Left ventricle myocardium inferior (tissue), 1 donor: ENCODE data around the gene TBC1D22A. TPM values are rescaled to one million over a fixed set of nuclear protein-coding genes. Genes with fewer than 3 reads are reported as not detected.

Experiments
- DNase-seq: peaks from one replicate; pipeline ENCODE4 v3.0.0-alpha.2; 2020
- H3K27ac ChIP-seq: fragments of 200-600 bp; replicated peaks from 2 replicates; pipeline ENCODE4 v1.8.0; 2021
- H3K27me3 ChIP-seq: fragments of 200-600 bp; 2 replicates; pipeline ENCODE4 v1.8.0; 2021; ENCODE audit warnings: low read depth
- H3K36me3 ChIP-seq: fragments of 200-600 bp; 2 replicates; pipeline ENCODE4 v1.8.0; 2021
- H3K4me1 ChIP-seq: fragments of 200-600 bp; 2 replicates; pipeline ENCODE4 v1.8.0; 2021
- H3K4me3 ChIP-seq: fragments of 200-600 bp; 2 replicates; pipeline ENCODE4 v1.8.0; 2021; ENCODE audit warnings: mild to moderate bottlenecking, moderate library complexity
- H3K9me3 ChIP-seq: fragments of 200-600 bp; replicated peaks from 2 replicates; pipeline ENCODE4 v1.8.0; 2021
- intact Hi-C: fragments of 100-400 bp; cut with micrococcal nuclease; formaldehyde crosslinking; loops from one replicate; pipeline ENCODE4 v1.11.0; 2022
- total RNA-seq: library from RNA; stranded (reverse); fragmentation: NEBNext Ultra II Directional; extraction: Animal tissue kit (Norgen Biotek cat#: 25700); gene quantifications from one replicate; pipeline ENCODE4 v1.2.1, GENCODE V29; 2021
- TF ChIP-seq, protein P1 (sequence below): fragments of 200-600 bp; IDR thresholded peaks from 2 replicates; pipeline ENCODE4 v1.8.0; 2021; ENCODE audit warnings: antibody characterized with exemption, mild to moderate bottlenecking, borderline replicate concordance
- donor health status: DM: no; HTN: yes; CAD: no; lungs with severe emphysema.

Gene TBC1D22A
- total RNA-seq, 1 donor from 2014 or later: 16.2 TPM

DNA sequence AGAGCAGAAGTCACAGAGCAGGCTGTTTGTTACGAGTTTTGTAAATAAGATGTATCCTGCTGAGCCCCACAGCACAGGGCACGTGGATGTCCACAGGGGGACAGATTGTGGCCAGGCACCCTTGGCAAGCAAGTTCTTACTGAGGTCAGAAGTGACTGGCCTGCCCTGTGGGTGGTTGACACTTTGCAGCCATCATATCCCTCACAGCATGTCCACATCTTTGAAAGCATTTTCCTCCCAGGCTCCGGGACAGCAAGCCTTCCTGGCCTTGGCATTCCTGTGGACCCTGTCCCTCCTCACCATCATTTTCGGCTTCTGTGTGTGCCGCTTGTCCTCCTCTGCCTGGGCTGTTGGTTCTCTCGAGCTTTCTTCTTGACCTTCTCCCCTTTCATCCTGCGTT is 189.5 kb downstream of the TBC1D22A start:
- no peak for DNase-seq
- no peaks in the 10 kb centered on the region for H3K4me1 ChIP-seq
- intact Hi-C loops: no loop called here
- TF ChIP-seq, protein P1, sequence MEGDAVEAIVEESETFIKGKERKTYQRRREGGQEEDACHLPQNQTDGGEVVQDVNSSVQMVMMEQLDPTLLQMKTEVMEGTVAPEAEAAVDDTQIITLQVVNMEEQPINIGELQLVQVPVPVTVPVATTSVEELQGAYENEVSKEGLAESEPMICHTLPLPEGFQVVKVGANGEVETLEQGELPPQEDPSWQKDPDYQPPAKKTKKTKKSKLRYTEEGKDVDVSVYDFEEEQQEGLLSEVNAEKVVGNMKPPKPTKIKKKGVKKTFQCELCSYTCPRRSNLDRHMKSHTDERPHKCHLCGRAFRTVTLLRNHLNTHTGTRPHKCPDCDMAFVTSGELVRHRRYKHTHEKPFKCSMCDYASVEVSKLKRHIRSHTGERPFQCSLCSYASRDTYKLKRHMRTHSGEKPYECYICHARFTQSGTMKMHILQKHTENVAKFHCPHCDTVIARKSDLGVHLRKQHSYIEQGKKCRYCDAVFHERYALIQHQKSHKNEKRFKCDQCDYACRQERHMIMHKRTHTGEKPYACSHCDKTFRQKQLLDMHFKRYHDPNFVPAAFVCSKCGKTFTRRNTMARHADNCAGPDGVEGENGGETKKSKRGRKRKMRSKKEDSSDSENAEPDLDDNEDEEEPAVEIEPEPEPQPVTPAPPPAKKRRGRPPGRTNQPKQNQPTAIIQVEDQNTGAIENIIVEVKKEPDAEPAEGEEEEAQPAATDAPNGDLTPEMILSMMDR: no peak
- no peak overlapping the region for H3K27ac ChIP-seq
- peaks cover 5% of the 10 kb centered on the region for H3K36me3 ChIP-seq
- H3K27me3 ChIP-seq: no peaks in the 10 kb centered on the region
- H3K9me3 ChIP-seq: no peaks in the 10 kb centered on the region
- no peak overlapping the region for H3K4me3 ChIP-seq

DNA sequence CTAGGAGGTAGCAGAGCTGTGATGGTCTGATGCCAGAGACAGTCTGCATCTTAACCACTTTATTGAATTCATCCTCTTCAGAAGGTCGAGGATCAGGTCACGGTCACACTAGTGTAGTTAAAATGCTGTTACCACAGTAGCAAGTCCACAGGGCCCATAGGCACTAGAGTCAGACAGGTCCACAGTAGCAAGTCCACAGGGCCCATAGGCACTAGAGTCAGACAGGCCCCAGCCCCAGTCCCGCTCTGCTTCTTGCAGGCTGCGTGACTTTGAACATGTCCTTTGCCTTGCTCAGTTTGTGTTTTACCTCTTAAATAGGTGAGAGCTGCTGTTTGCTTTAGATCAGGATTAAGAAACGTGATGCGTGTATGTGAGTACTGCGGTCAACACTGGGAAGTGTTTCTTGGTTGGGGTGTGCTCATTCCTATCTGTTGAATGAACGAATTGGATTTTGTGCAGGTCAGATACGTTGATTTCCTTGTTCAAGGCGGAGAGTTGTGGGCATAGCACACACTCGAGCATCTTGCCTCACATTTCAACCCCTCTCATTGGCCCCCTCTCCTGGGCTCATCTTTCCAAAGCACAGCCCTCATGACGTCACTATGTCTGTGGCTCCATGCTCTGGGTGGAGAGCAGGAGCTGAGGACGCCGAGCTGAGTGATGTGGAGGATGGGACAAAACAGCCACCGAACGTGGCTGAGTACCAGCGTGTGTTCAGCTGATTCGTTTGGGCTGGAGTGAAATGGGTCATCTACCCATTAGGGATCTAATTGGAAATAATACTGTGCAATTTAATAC is 191.7 kb downstream of the TBC1D22A start:
- Histone ChIP-seq H3K4me1 (no peaks in the 10 kb centered on the region), H3K9me3 (no peaks in the 10 kb centered on the region), H3K27ac (no peak overlapping the region), H3K4me3 (no peak overlapping the region), H3K36me3 (peaks cover 4% of the 10 kb centered on the region), H3K27me3 (no peaks in the 10 kb centered on the region)
- intact Hi-C loops: no loop called here
- no peak for DNase-seq
- TF ChIP-seq, protein P1: no peak

DNA sequence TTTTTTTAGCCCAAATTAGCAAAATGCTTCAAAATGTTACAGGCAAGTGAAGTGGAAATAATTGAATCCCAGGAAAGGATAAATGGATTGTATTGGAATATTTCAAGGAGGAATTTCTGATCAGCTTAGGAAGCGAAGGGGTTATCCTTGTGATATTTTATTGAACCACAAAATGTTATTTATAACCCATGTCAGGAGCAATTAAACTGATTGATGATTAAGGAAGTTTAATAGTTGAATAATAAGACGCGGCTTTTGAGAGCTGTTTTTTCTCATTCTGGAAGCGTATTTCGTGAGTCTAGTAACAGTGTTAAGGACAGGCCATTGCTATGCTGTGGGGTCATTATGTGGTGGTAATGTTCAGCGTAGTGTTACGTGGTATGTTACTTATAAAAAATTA is 192.3 kb downstream of the TBC1D22A start:
- TF ChIP-seq, protein P1: no peak
- H3K9me3 ChIP-seq: no peaks in the 10 kb centered on the region
- no peak overlapping the region for H3K4me3 ChIP-seq
- H3K36me3 ChIP-seq: no peaks in the 10 kb centered on the region
- no peak overlapping the region for H3K27ac ChIP-seq
- no peak for DNase-seq
- intact Hi-C loops: no loop called here
- no peaks in the 10 kb centered on the region for H3K27me3 ChIP-seq
- H3K4me1 ChIP-seq: no peaks in the 10 kb centered on the region

DNA sequence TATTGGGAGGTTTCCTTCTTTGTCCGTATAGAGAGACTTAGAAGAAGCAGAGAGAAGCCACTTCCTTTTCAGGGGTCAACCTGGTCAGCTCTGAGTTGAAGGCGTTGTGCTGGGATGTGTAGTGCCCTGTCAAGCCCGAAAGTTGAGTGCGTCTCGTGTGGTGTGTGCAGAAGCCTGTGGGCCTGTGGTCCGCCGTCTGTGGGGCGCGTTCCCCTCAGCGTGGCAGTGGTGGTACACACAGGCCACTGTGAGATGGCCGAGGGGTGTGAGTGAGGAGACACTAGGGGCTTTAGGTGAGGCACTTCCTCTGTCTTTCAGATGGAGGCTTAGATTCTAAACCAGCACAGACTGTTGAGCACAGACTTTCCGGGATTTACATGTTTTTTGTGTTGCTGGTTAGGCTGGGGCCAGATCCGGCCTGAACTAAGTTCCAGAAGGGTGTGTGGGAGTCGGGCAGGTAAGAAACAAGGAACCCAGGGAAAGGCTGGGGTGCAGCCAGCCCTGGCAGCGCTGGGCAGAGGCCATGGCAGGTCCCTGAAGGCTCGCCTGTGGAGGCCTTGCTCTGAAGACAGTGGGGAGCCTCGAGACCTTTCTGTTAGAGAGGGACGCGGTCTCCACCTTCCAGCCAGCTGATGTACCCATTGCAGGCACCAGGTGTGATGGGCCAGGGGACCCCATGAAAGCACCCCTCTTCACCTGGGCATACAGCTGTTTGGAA is 194.2 kb downstream of the TBC1D22A start:
- Histone ChIP-seq H3K36me3 (no peaks in the 10 kb centered on the region), H3K9me3 (no peaks in the 10 kb centered on the region), H3K27ac (no peak overlapping the region), H3K4me1 (no peaks in the 10 kb centered on the region), H3K27me3 (no peaks in the 10 kb centered on the region), H3K4me3 (no peak overlapping the region)
- DNase-seq: no peak
- intact Hi-C loops: no loop called here
- TF ChIP-seq, protein P1: no peak

DNA sequence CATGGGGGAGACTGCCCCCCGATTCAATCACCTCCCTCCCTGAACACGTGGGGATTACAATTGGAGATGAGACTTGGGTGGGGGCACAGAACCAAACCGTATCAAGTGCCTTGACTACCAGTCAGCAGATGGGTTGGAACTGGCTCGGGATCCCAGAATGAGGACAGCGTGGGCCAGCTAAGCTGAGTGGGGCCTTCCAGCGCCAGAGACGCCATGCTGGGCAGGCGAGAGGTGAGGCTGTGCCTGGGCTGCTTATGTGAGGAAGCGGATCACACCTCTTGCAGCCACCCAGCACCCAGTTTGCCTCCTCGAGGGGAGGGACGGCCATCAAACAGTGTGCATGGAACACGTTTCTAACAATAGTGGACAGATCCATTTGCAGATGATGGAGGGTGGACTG is 195.1 kb downstream of the TBC1D22A start:
- Histone ChIP-seq H3K27me3 (no peaks in the 10 kb centered on the region), H3K9me3 (no peaks in the 10 kb centered on the region), H3K4me3 (no peak overlapping the region), H3K36me3 (no peaks in the 10 kb centered on the region), H3K4me1 (no peaks in the 10 kb centered on the region), H3K27ac (no peak overlapping the region)
- no peak for DNase-seq
- intact Hi-C loops: no loop called here
- TF ChIP-seq, protein P1: no peak
